B cell (primary cell): ENCODE measurements around the gene MAPT.

Experiments used
- CTCF ChIP-seq: fragments of 200-600 bp; IDR thresholded peaks from one replicate; pipeline ENCODE4 v1.8.0; 2022; ENCODE audit warnings: antibody characterized with exemption, mild to moderate bottlenecking
- EZH2 ChIP-seq: IDR thresholded peaks from 2 replicates; pipeline ENCODE4 v1.6.1; 2012; ENCODE audit warnings: borderline replicate concordance, low read depth, mild to moderate bottlenecking, moderate library complexity, low read length; ENCODE audit not compliant: insufficient read depth, poor library complexity, severe bottlenecking

- TF ChIP-seq CTCF (no peak), EZH2 (no peak)
Observed at GRCh38 chr17:46053911-46054534, 159.7 kb downstream of the MAPT start.
